IMR-90 (cell line): Measurements from ENCODE around the gene CXADR. TPM values are rescaled to one million over a fixed set of nuclear protein-coding genes. Genes with fewer than 3 reads are reported as not detected.

Experiments used
- ATAC-seq: fragments of 200-7000 bp; cut with Tn5 transposase; 2 replicates; pipeline ENCODE4 v1.9.1; 2020; ENCODE audit warnings: low read depth, mild to moderate bottlenecking, moderate library complexity
- BruUV-seq: library from RNA; stranded (reverse); fragments of 400-500 nt; replicated peaks from 2 replicates; lab custom pipeline; 2021; lab: Mats Ljungman, UMichigan
- CTCF ChIA-PET: fragments of 300-600 bp; formaldehyde crosslinking; extraction: SDS; loops from one replicate; lab custom pipeline; 2021; ENCODE audit warnings: antibody characterized with exemption; lab: Yijun Ruan, JAX
- POLR2A ChIA-PET: fragments of 300-600 bp; sonication (Branson Sonifier 250); formaldehyde crosslinking; loops from one replicate; lab custom pipeline; 2022; ENCODE audit warnings: antibody characterized with exemption; ENCODE audit not compliant: unreplicated experiment; lab: Charles Lee
- DNase-seq: peaks from one replicate; pipeline ENCODE4 v3.0.0; 2013
- H2AFZ ChIP-seq: replicated peaks from 2 replicates; pipeline ENCODE3; 2013; ENCODE audit warnings: low read length, mild to moderate bottlenecking; ENCODE audit not compliant: poor library complexity
- H2AK5ac ChIP-seq: 2 replicates; pipeline ENCODE4 v1.6.1; 2013; ENCODE audit warnings: low read depth, low read length, inconsistent platforms
- H2AK9ac ChIP-seq: replicated peaks from 2 replicates; pipeline ENCODE3; 2013; ENCODE audit warnings: mild to moderate bottlenecking, low read depth, low read length, moderate library complexity; ENCODE audit not compliant: poor library complexity
- H2BK120ac ChIP-seq: 2 replicates; pipeline ENCODE4 v1.6.1; 2013; ENCODE audit warnings: low read depth, low read length, inconsistent platforms
- H2BK15ac ChIP-seq: 3 replicates; pipeline ENCODE4 v1.6.1; 2013; ENCODE audit warnings: low read depth, low read length, inconsistent platforms
- H2BK20ac ChIP-seq: 2 replicates; pipeline ENCODE4 v1.6.1; 2013; ENCODE audit warnings: low read depth, mild to moderate bottlenecking, inconsistent platforms, low read length, moderate library complexity
- H2BK5ac ChIP-seq: 2 replicates; pipeline ENCODE4 v1.6.1; 2013; ENCODE audit warnings: mild to moderate bottlenecking, low read depth, low read length, inconsistent platforms; ENCODE audit not compliant: poor library complexity, severe bottlenecking
- H3K14ac ChIP-seq: replicated peaks from 2 replicates; pipeline ENCODE4 v1.6.1; 2013; ENCODE audit warnings: low read depth, low read length, inconsistent platforms
- H3K18ac ChIP-seq: 2 replicates; pipeline ENCODE4 v1.6.1; 2013; ENCODE audit warnings: low read depth, low read length, control low read depth
- H3K23ac ChIP-seq: 2 replicates; pipeline ENCODE4 v1.6.1; 2013; ENCODE audit warnings: low read depth, low read length, inconsistent platforms
- H3K27ac ChIP-seq: 2 replicates; pipeline ENCODE4 v1.5.1; 2013; ENCODE audit warnings: mild to moderate bottlenecking, control low read depth, low read length; ENCODE audit not compliant: insufficient read depth
- H3K27me3 ChIP-seq: 2 replicates; pipeline ENCODE4 v1.6.1; 2013; ENCODE audit warnings: low read length; ENCODE audit not compliant: control insufficient read depth, insufficient read depth
- H3K36me3 ChIP-seq: 2 replicates; pipeline ENCODE4 v1.6.1; 2013; ENCODE audit warnings: low read length, mixed read lengths; ENCODE audit not compliant: control insufficient read depth, insufficient read depth
- H3K4ac ChIP-seq: 2 replicates; pipeline ENCODE4 v1.6.1; 2013; ENCODE audit warnings: low read depth, low read length, inconsistent platforms
- H3K4me1 ChIP-seq: 2 replicates; pipeline ENCODE4 v1.6.1; 2013; ENCODE audit warnings: low read length, mixed read lengths; ENCODE audit not compliant: control insufficient read depth, insufficient read depth
- H3K4me2 ChIP-seq: 2 replicates; pipeline ENCODE4 v1.6.1; 2013; ENCODE audit warnings: low read depth, mild to moderate bottlenecking, control low read depth, low read length, moderate library complexity
- H3K4me3 ChIP-seq: 2 replicates; pipeline ENCODE4 v1.5.1; 2013; ENCODE audit warnings: low read depth, mild to moderate bottlenecking, control low read depth, low read length, moderate library complexity; ENCODE audit not compliant: insufficient read depth
- H3K56ac ChIP-seq: 2 replicates; pipeline ENCODE4 v1.6.1; 2013; ENCODE audit warnings: low read length, inconsistent platforms; ENCODE audit not compliant: insufficient read depth; ENCODE audit errors: extremely low read depth
- H3K79me1 ChIP-seq, 2 experiments: 2 replicates each; pipeline ENCODE4 v1.6.1; 2013; ENCODE audit warnings: low read length in 2 of 2, inconsistent platforms in 1 of 2, low read depth in 1 of 2
- H3K9ac ChIP-seq: 2 replicates; pipeline ENCODE4 v1.6.1; 2013; ENCODE audit warnings: low read depth, low read length, control low read depth
- H3K9me1 ChIP-seq: 2 replicates; pipeline ENCODE4 v1.6.1; 2013; ENCODE audit warnings: low read length, inconsistent platforms; ENCODE audit not compliant: insufficient read depth
- H3K9me3 ChIP-seq: 2 replicates; pipeline ENCODE4 v1.6.1; 2013; ENCODE audit warnings: low read length; ENCODE audit not compliant: control insufficient read depth, insufficient read depth
- H4K20me1 ChIP-seq: 2 replicates; pipeline ENCODE4 v1.6.1; 2013; ENCODE audit warnings: low read length, inconsistent platforms; ENCODE audit not compliant: insufficient read depth
- H4K5ac ChIP-seq: 2 replicates; pipeline ENCODE4 v1.6.1; 2013; ENCODE audit warnings: mild to moderate bottlenecking, low read depth, low read length, control low read depth
- H4K8ac ChIP-seq, 2 experiments: 2 replicates each; pipeline ENCODE4 v1.6.1; 2013; ENCODE audit warnings: low read depth in 2 of 2, low read length in 2 of 2, control low read depth in 1 of 2, inconsistent platforms in 1 of 2
- H4K91ac ChIP-seq: 2 replicates; pipeline ENCODE4 v1.6.1; 2013; ENCODE audit warnings: low read depth, low read length, inconsistent platforms; ENCODE audit not compliant: insufficient read depth
- CHD1 ChIP-seq: IDR thresholded peaks from 2 replicates; pipeline ENCODE4 v1.6.1; 2012; ENCODE audit warnings: low read depth, low read length, improper control_type of control experiment
- FOS ChIP-seq: fragments of 150-350 bp; IDR thresholded peaks from 2 replicates; pipeline ENCODE4 v1.6.1; 2016; ENCODE audit warnings: low read depth, low read length
- MAZ ChIP-seq: IDR thresholded peaks from 2 replicates; pipeline ENCODE4 v1.6.1; 2012; ENCODE audit warnings: low read depth, mild to moderate bottlenecking, low read length, improper control_type of control experiment, moderate library complexity, borderline replicate concordance
- POLR2A ChIP-seq: IDR thresholded peaks from 2 replicates; pipeline ENCODE4 v1.6.1; 2012; ENCODE audit warnings: mild to moderate bottlenecking, low read depth, low read length
- RCOR1 ChIP-seq: IDR thresholded peaks from 2 replicates; pipeline ENCODE4 v1.6.1; 2012; ENCODE audit warnings: mild to moderate bottlenecking, low read length, improper control_type of control experiment; ENCODE audit not compliant: insufficient replicate concordance
- SMC3 ChIP-seq: fragments of 150-350 bp; IDR thresholded peaks from 2 replicates; pipeline ENCODE4 v1.6.1; 2016; ENCODE audit warnings: low read depth, mild to moderate bottlenecking, antibody characterized with exemption, low read length, moderate library complexity
- USF2 ChIP-seq: fragments of 150-350 bp; IDR thresholded peaks from 2 replicates; pipeline ENCODE4 v1.6.1; 2017; ENCODE audit warnings: mild to moderate bottlenecking, antibody characterized with exemption, low read length, low read depth
- WGBS, 2 experiments: methylation state at CpG; one replicate each; pipeline versions ENCODE4 v1.1.5 to v1.1.7; 2013; ENCODE audit warnings: missing lambda C conversion rate in 2 of 2; ENCODE audit not compliant: insufficient read length in 1 of 2; ENCODE audit errors: extremely low coverage in 2 of 2; 5-methylcytosine and 5-hydroxymethylcytosine counted together
- dilution Hi-C: fragments of 300-500 bp; cut with HindIII; formaldehyde crosslinking; loops from one replicate; pipeline ENCODE4 v1.14.3; 2018; ENCODE audit warnings: low sequenced_read_pairs; ENCODE audit not compliant: unreplicated experiment
- in situ Hi-C: fragments of 300-500 bp; cut with MboI; formaldehyde crosslinking; loops from 3 replicates; pipeline ENCODE4 v1.14.3; 2019; ENCODE audit warnings: low sequenced_read_pairs, inconsistent platforms, mixed read lengths
- intact Hi-C: fragments of 100-400 bp; cut with micrococcal nuclease; formaldehyde crosslinking; loops from 2 replicates; pipeline ENCODE4 v1.10.0; 2022
- polyA plus RNA-seq, 3 experiments: library from polyadenylated mRNA; depleted of rRNA; stranded (reverse); fragments of >200 nt; gene quantifications; 2 replicates each; pipeline ENCODE4 v1.2.3, GENCODE V29; 2012; ENCODE audit warnings: low replicate concordance in 1 of 3
- total RNA-seq: library from RNA; depleted of rRNA; stranded (reverse); fragments of >200 nt; gene quantifications from 2 replicates; pipeline ENCODE4 v1.2.3, GENCODE V29; 2012
- TF ChIP-seq, protein P1 (sequence below): fragments of 150-350 bp; IDR thresholded peaks from 2 replicates; pipeline ENCODE4 v1.6.1; 2016; ENCODE audit warnings: low read depth, mild to moderate bottlenecking, low read length, moderate library complexity, borderline replicate concordance

CXADR gene
- total and polyA plus RNA-seq, 2 of the 4 experiments (the other 2 are of a cell fraction): 0.21 to 1.1 TPM

DNA sequence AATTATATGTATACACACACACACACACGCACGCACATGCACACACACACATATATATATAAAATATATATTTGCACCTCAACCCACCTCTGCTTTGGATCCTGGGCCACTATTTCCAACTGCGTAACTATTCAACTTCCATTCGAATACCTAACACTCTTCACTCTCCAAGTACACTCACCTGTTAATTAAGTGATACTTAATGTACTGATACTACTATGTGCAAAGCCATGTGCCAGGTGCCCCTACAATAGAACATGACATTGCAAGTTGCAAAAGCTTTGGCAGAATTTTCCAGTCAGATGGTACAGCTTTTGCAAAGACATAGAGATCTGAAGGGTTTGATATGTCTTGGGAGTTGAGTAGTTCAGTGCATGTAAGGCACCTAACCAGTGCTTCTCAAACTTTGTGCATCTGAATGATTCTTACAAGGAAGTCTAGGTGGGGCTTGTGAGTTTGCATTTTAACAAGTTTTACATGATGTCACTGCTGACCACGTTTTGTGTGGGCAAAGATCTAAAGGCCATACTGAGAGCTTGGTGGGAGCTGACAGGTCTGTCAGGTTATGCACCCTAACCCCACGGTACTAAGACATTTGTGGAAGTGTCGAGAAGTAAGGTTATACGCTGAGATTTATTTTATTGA, 7.2 kb downstream of the CXADR start:
- BruUV-seq: no TSS peak
- Histone ChIP-seq H2AK9ac (no peak overlapping the region), H2BK5ac (no peak overlapping the region), H3K18ac (no peak overlapping the region), H2AFZ (no peak overlapping the region), H3K4me3 (no peak overlapping the region), H3K9ac (no peak overlapping the region), H3K23ac (no peak overlapping the region), H3K4me2 (no peak overlapping the region), H3K9me1 (no peaks in the 10 kb centered on the region), H2BK120ac (no peak overlapping the region), H2BK20ac (no peak overlapping the region), H3K4me1 (no peaks in the 10 kb centered on the region), H4K8ac (no peak overlapping the region), H3K27me3 (peaks cover 2% of the 10 kb centered on the region; the same call in 1 of the 2 replicates), H2AK5ac (no peak overlapping the region), H4K91ac (no peak overlapping the region), H3K56ac (no peak overlapping the region), H3K79me1 (no peaks in the 10 kb centered on the region), H3K14ac (no peak overlapping the region), H3K9me3 (no peaks in the 10 kb centered on the region), H3K27ac (no peak overlapping the region), H3K36me3 (no peaks in the 10 kb centered on the region), H4K5ac (no peak overlapping the region), H2BK15ac (no peak overlapping the region), H3K4ac (no peak overlapping the region), H4K20me1 (no peaks in the 10 kb centered on the region)
- in situ Hi-C loops (no loop called here), dilution Hi-C loops (no loop called here), intact Hi-C loops (no loop called here)
- WGBS, 2 experiments: 100% methylated on average over 1 of the region's 8 CpGs; no CpG with 5 or more reads in 1 of the 2 experiments
- CTCF ChIA-PET: no interaction called here
- no peak for ATAC-seq
- no peak for DNase-seq
- TF ChIP-seq, protein P1, sequence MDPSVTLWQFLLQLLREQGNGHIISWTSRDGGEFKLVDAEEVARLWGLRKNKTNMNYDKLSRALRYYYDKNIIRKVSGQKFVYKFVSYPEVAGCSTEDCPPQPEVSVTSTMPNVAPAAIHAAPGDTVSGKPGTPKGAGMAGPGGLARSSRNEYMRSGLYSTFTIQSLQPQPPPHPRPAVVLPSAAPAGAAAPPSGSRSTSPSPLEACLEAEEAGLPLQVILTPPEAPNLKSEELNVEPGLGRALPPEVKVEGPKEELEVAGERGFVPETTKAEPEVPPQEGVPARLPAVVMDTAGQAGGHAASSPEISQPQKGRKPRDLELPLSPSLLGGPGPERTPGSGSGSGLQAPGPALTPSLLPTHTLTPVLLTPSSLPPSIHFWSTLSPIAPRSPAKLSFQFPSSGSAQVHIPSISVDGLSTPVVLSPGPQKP: no peak
- TF ChIP-seq USF2: no peak
- TF ChIP-seq CHD1: no peak
- no peak for TF ChIP-seq SMC3
- TF ChIP-seq MAZ: no peak
- TF ChIP-seq FOS: no peak
- TF ChIP-seq RCOR1: no peak
- no peak for TF ChIP-seq POLR2A
- POLR2A ChIA-PET: no interaction called here
